ENCODE results near the gene KRTAP9-7.

DNA sequence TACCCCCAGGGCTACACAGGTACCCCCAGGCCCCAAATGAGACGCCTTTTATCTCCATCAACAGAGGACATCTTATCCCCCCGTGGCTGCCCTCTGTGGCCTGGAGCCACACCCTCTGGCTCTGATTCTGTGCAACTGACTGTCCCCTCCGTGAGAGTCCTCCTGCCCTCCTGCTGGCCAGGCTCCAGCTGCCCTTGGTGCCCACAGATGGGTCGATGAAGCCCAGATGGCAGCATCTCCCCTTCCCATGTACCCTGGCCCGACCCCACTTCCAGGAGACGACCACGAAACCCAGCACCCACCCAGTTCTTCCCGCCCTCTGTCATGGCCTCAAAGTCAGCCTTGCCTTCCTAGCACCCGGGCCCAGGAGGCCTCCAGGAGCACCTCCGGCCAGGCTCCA is 49.6 kb downstream of the KRTAP9-7 start:
- TF ChIP-seq, protein P1, sequence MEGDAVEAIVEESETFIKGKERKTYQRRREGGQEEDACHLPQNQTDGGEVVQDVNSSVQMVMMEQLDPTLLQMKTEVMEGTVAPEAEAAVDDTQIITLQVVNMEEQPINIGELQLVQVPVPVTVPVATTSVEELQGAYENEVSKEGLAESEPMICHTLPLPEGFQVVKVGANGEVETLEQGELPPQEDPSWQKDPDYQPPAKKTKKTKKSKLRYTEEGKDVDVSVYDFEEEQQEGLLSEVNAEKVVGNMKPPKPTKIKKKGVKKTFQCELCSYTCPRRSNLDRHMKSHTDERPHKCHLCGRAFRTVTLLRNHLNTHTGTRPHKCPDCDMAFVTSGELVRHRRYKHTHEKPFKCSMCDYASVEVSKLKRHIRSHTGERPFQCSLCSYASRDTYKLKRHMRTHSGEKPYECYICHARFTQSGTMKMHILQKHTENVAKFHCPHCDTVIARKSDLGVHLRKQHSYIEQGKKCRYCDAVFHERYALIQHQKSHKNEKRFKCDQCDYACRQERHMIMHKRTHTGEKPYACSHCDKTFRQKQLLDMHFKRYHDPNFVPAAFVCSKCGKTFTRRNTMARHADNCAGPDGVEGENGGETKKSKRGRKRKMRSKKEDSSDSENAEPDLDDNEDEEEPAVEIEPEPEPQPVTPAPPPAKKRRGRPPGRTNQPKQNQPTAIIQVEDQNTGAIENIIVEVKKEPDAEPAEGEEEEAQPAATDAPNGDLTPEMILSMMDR (conservative IDR thresholded peaks at IDR 0.05) = no peak
- no peak for TF ChIP-seq EZH2 (IDR thresholded peaks at IDR 0.05; ENCODE audit: low read depth)

Data from PC-9 (cell line).